GM21576 (cell line): ENCODE data around the gene RNF11.
A peak's percentile ranks its signal among the peaks of the same experiment; 100 is the strongest.

Experiments
- ATAC-seq: cut with Tn5 transposase; IDR thresholded peaks from one replicate; pipeline ENCODE4 v1.9.1; 2021; ENCODE audit warnings: mild to moderate bottlenecking, moderate library complexity; ENCODE audit not compliant: unreplicated experiment

RNF11 gene

GRCh38 chr1:51263147-51263877, 27.2 kb downstream of the RNF11 start:
- no peak for ATAC-seq

- ATAC-seq: no peak
These were observed 28.4 kb downstream of the RNF11 start for GRCh38 chr1:51264451-51264850.

GRCh38 chr1:51265618-51266017, 29.5 kb downstream of the RNF11 start:
- no peak for ATAC-seq

DNA sequence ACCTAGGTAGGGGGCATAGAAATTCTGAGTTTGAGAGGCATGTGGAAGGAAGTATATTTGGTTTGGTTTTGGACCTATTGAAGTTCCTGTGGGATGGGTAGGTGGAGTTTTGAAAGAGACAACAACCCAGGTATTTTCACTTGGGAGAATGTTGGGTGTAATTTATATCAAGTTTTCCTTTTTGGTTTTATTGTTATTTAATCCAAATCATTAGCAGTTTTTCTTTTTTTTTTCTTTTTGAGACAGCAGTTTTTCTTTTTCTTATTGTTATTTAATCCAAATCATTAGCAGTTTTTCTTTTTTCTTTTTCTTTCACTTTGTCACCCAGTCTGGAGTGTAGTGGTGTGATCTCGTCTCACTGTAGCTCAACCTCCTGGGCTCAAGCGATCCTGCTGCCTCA, 30.1 kb downstream of the RNF11 start:
- ATAC-seq: no peak

- ATAC-seq: no peak
These were observed 30.7 kb downstream of the RNF11 start for GRCh38 chr1:51266791-51267190.

DNA sequence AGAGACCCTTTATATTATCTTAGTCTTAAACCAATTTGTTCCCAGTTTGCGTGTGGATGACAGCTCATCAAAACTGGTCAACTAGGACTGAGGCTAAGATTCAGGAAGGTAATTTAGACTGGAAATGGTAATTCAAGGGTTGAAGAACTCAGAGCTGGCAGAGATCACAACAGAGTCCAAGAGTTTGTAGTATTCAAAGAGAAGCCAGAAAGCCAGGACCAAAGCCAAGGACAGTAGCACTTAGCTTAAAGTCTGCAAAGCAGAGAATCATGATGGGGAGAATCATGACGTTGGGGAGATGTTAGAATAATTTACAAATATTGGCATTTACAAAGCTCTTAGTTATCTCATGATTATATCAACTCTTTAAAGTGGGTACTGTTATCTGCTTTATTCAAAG, 32.6 kb downstream of the RNF11 start:
- ATAC-seq: peak; percentile 36

GRCh38 chr1:51270751-51271150, 34.7 kb downstream of the RNF11 start:
- ATAC-seq: no peak

DNA sequence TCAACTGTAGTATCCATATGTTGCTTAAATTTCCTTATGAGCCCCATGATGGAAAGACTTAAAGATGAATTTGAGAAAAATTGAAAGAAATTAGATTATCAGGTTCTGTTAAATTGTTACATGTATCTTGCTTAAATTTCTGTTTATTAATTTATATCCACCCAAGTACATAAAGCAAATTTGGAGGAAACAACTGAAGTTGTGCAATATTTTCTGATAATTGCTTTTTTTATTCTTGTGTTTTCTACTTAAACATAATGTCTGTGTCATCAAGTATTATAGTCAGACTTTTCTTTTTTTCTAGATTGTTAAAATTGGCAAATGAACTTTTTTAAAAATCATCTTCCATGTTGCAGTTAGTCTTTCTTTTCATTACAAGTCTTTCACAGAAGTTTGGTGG, 36.8 kb downstream of the RNF11 start:
- no peak for ATAC-seq

DNA sequence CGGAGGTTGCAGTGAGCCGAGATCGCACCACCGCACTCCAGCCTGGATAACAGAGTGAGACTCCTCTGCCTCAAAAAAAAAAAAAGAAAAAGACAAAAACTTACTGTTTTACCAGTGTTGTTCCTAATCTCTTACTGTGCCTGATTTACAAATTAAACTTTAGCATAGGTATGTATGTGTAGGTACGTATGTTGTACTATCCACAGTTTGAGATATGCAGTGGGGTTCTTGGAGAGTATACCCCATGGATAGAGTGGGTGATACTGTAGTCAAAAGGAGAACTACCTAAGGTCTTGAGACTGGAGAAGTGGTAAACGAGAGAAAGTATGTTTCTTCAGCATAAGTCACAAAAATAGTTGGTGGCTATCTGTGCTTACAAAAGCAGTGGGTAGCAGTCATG, 38.6 kb downstream of the RNF11 start:
- ATAC-seq: no peak

DNA sequence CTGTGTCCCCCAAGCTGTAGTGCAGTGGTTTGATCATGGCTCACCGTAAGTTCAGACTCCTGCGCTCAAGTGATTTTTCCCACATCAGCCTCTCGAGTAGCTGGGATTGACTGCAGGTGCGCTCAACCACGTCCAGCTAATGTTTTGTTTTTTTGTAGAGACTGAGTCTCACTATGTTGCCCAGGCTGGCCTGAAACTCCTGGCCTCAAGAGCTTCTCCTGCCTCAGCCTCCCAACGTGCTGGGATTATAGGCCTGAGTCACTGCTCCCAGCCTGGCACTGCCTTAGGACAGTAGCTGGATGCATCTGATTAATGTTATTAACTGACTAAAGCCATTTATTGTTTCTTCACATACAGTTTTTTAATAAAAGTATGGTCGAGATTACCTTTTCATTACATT, 40.2 kb downstream of the RNF11 start:
- no peak for ATAC-seq

DNA sequence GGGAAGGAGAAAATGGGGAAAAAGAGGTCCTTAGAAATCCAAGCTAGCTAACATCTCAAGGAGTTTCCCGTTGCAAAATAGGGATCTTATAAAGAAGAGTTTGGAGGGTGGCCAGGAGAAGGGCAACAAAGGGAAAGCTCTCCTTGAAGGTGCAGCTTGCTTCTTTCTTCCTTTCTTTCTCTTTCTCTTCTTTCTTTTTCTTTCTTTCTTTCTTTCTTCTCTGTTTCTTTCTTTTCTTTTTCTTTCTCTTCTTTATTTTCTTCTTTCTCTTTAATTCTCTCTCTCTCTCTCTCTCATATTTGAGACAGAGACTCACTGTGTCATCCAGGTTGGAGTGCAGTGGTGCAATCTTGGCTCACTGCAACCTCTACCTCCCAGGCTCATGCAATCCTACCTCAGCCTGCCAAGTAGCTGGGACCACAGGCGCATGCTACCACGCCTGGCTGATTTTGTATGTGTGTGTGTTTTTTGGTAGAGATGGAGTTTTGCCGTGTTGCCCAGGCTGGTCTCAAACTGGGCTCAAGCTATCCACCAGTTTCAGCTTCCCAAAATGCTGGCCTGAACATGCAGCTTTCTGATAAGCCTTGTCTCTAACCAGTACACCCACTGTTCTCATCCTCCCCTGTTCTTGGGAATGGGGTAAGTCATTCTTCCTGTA, 44.4 kb downstream of the RNF11 start:
- ATAC-seq: no peak

DNA sequence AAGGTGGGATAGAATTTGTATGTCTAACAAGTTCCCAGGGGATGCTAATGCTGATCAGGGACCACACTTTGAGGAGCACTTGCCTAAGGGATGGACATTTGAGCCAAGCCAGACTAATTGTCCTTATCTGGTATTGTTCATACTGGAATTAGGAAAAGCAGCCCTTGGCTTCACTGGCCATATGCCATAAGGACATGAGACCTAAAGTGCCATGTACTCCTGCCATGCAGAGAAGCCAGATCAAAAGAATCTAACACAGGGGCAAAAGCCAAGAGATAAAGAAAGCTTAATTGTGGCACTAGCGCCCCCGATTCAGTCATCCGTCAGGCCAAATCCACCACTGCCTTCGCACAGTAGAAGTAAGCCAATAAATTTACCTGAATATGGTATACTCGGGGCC, 45.7 kb downstream of the RNF11 start:
- ATAC-seq: no peak

- no peak for ATAC-seq
These were observed 46.5 kb downstream of the RNF11 start for GRCh38 chr1:51282605-51283004.

- ATAC-seq: no peak
These were observed 47.9 kb downstream of the RNF11 start for GRCh38 chr1:51283979-51284378.

DNA sequence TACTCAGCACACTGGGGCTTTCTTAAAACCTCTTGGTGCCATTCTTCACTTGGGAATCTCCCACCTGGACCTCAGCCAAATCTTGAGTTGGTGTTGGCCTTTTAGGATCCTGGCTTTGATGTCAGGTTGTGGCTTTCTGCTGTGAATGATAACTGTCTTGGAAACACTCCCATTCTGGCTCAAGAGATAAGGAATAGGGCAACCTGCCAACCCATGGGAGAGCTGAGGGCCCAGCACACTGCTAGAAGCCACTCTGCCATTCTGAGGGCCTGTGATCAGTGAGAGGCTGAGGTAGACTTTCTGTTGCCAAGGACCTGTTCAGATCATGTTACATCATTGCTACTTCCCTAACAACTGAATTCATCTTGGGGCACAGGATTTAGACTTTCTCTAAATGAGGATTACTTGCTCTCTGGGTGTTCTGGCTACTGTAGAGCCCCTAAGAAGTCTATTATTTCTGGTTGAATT, 48.4 kb downstream of the RNF11 start:
- ATAC-seq: peak; percentile 45

DNA sequence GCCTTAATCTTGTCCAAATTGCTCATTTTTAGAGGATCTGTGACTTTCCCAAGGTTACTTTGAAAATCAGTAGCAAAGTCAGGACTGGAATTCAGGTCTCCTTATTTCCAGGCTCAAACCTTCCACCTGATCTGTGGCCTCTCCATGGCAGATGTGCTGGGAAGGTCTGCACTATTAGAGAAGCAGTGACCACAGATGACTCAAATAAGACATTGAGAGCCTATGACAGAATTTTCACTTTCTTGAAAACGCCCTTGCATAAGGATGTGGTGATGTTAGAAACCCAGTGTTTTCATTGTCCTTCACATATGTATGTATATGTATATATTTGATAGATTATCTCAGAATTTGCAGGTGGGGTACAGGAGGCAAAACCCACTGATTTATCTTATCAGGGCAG, 49.0 kb downstream of the RNF11 start:
- peak; percentile 91 for ATAC-seq

DNA sequence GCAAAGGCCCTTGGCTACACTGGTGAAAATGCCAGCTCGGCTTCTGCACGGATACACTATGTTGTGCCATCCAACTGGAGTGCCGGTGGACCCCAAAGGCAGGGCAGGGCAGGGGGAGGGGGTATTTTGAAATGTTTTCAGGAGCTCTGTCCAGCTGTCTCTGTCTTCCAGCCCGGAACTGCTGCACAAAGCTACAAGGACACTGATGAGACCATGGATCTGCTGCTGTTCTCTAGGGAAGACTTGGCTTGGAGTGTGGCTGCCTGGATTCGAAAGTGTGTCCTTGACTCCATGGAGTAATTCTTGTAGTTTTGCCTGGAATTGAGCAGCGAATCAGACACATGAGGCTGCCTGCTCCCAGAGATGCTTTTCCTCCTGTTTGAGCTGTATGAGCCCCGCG, 51.9 kb downstream of the RNF11 start:
- ATAC-seq: no peak

DNA sequence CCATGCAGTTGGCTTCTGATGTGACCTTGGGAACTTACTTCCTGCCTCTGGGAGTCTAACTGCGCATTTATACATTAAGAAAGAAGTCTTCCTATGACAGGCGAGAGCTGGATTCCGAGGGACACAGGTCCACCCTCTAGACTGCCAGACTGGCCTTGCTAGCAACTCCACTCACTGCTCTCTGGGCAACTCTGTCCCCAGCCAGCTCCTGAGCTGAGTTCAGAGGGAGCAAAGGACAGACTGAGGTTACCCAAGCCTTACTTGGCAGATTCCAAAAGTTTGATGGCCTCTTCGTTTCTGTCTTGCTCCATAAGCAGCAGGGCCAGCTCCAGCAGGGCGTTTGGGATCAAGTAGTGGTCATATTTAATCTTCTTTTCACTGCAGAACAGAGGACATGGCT, 52.5 kb downstream of the RNF11 start:
- no peak for ATAC-seq

DNA sequence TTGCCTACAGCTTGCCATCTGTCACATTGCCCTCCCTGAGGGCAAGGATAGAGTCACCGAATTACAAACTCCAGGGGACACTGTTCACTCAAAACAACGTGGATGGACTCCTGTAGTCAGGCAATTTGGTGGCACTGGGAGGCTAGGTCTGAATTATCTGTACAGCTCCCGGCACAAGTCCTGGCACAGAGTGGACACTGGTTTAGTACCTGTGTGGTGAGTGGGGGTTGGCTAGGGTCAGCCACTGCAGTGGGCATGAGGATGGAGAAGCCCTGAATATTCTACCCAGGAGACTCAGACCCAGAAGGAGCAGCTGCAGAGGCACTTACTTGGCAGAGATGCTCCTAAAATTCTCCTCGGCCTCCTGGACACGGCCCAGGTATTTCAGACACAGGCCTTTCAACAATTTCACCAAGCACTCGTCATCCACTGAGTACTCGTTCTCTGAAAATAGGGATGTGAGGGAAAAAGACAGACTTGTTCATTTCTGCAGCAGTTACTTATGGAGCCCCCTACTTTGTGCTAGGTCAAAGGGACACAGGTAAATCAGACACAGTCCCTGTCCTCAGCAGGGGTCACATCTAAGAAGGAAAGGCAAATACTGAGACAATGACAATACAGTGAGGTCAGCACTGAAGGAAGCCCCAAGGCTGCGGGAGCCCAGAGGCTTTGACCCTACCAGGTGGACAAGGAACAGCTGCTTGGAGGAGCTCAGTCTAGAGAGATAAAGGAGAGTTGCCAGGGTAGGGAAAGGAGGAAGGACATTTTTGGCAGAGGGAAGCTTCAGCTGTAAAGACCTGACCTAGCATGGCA, 53.8 kb downstream of the RNF11 start:
- ATAC-seq: no peak

- ATAC-seq: no peak
These were observed 54.4 kb downstream of the RNF11 start for GRCh38 chr1:51290489-51290847.

DNA sequence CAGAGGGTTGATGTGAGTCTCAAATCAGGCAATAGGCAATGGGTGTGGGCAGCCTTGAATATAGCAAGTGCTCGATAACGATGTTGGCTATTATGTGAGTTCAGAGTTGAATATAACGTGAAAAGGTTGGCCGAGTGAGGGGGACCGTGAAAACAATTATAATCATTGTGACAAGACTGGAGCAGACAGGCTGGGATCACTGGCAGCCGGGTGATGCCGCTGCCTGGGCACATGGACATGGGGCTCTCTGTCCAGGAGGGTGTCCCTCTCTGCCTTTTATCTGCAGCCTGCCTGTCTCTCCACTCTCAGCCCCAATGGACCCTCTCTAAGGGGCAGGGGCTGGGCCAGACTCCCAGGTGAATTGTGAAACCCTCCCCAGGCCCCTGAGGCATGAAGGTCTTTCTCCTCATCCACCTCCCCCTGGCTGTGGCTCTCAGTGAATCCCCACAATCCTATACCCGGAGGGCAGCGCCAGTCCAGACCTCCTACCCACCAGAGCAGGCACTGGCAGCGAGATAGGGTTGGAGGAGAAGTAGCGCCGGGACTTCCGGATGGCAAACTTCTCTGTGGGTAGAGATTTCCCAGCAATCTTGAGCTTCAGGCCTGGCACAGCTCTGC, 57.9 kb downstream of the RNF11 start:
- ATAC-seq: no peak
